Measurements from ENCODE around the gene GJD4. TPM values are rescaled to one million over a fixed set of nuclear protein-coding genes. Genes with fewer than 3 reads are reported as not detected.
A peak's percentile ranks its signal among the peaks of the same experiment; 100 is the strongest.

Gene GJD4
- total RNA-seq, 4 donors from 2014 or later, result not detected

- H3K4me3 ChIP-seq (ENCODE audit: low read depth, poor library complexity, severe bottlenecking), result peak overlapping the region; percentile 72
- 0% methylated on average over 13 to 36 of the region's 54 CpGs for WGBS, 2 donors
- intact Hi-C loops (cut with DNase I; ENCODE audit: low total_unique reads), result no loop called here
- TF ChIP-seq POLR2A (IDR thresholded peaks at IDR 0.05), result no peak
- TF ChIP-seq, protein P1, sequence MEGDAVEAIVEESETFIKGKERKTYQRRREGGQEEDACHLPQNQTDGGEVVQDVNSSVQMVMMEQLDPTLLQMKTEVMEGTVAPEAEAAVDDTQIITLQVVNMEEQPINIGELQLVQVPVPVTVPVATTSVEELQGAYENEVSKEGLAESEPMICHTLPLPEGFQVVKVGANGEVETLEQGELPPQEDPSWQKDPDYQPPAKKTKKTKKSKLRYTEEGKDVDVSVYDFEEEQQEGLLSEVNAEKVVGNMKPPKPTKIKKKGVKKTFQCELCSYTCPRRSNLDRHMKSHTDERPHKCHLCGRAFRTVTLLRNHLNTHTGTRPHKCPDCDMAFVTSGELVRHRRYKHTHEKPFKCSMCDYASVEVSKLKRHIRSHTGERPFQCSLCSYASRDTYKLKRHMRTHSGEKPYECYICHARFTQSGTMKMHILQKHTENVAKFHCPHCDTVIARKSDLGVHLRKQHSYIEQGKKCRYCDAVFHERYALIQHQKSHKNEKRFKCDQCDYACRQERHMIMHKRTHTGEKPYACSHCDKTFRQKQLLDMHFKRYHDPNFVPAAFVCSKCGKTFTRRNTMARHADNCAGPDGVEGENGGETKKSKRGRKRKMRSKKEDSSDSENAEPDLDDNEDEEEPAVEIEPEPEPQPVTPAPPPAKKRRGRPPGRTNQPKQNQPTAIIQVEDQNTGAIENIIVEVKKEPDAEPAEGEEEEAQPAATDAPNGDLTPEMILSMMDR (IDR thresholded peaks at IDR 0.05), result no peak
- DNase-seq (ENCODE audit: low spot score in 2 of 2), result no peak
Measured at GRCh38 chr10:35641676-35642034, 36.5 kb downstream of the GJD4 start.

GRCh38 chr10:35642035-35642792, 37.1 kb downstream of the GJD4 start, which contains the start of gene FZD8:
Gene FZD8, minus strand, starts transcription at chr10:35642296. Its CDS starts 867 bp downstream, at chr10:35641429.
- DNase-seq (ENCODE audit: low spot score in 2 of 2), result peak; percentile 86 to 97
- TF ChIP-seq POLR2A (IDR thresholded peaks at IDR 0.05), result no peak
- TF ChIP-seq, protein P1 (IDR thresholded peaks at IDR 0.05), result no peak
- WGBS, 2 donors, result 1 to 2% methylated on average over 32 to 47 of the region's 80 CpGs
- intact Hi-C loops (cut with DNase I; ENCODE audit: low total_unique reads), result no loop called here
- H3K4me3 ChIP-seq (ENCODE audit: low read depth, poor library complexity, severe bottlenecking), result peak within 1 kb of the TSS; percentile 72

DNA sequence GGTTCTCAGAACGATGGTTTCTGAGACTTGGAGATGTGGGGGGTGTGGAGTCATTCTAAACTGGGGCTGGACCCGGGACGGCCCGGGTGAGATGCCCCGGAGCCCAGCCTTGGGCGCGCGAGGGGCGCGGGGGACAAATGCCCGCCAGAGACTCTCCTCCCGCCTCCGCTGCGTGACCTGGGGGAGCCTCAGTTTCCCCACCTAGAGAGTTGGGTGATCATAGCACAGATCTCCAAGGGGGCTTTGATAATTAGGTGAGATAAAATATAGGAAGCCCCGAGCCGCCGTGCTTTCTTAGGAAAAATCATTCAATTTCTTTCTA, 37.6 kb downstream of the GJD4 start:
- TF ChIP-seq, protein P1 (IDR thresholded peaks at IDR 0.05), result no peak
- no peak for TF ChIP-seq POLR2A (IDR thresholded peaks at IDR 0.05)
- DNase-seq (ENCODE audit: low spot score in 2 of 2), result no peak
- intact Hi-C loops (cut with DNase I; ENCODE audit: low total_unique reads), result no loop called here
- peak overlapping the region; percentile 72 for H3K4me3 ChIP-seq (ENCODE audit: low read depth, poor library complexity, severe bottlenecking)
- WGBS, 2 donors, result 0 to 1% methylated on average over 13 to 17 of the region's 17 CpGs

- DNase-seq (ENCODE audit: low spot score in 2 of 2), result peak; percentile 35 to 90
- intact Hi-C loops (cut with DNase I; ENCODE audit: low total_unique reads), result no loop called here
- WGBS, 2 donors, result 0% methylated on average over 34 to 38 of the region's 42 CpGs
- TF ChIP-seq, protein P1 (IDR thresholded peaks at IDR 0.05), result no peak
- TF ChIP-seq POLR2A (IDR thresholded peaks at IDR 0.05), result no peak
- peak overlapping the region; percentile 28 for H3K4me3 ChIP-seq (ENCODE audit: low read depth, poor library complexity, severe bottlenecking)
Measured at GRCh38 chr10:35643151-35644049, 38.3 kb downstream of the GJD4 start.

GRCh38 chr10:35644050-35644950, 39.2 kb downstream of the GJD4 start:
- 7 to 12% methylated on average over 13 of the region's 13 CpGs for WGBS, 2 donors
- TF ChIP-seq, protein P1 (IDR thresholded peaks at IDR 0.05), result no peak
- no peak for TF ChIP-seq POLR2A (IDR thresholded peaks at IDR 0.05)
- DNase-seq (ENCODE audit: low spot score in 2 of 2), result no peak
- H3K4me3 ChIP-seq (ENCODE audit: low read depth, poor library complexity, severe bottlenecking), result no peak overlapping the region
- intact Hi-C loops (cut with DNase I; ENCODE audit: low total_unique reads), result no loop called here

Data from lower leg skin (tissue), 4 donors.